HCT116 (cell line): Measurements from ENCODE around the gene SERAC1. TPM values are rescaled to one million over a fixed set of nuclear protein-coding genes. Genes with fewer than 3 reads are reported as not detected.

Source experiments
- ATAC-seq: fragments of 200-7000 bp; cut with Tn5 transposase; 2 replicates; pipeline ENCODE4 v1.9.1; 2020; ENCODE audit warnings: mild to moderate bottlenecking, moderate library complexity
- BruUV-seq: library from RNA; stranded (reverse); fragments of 400-500 nt; replicated peaks from 2 replicates; lab custom pipeline; 2021; lab: Mats Ljungman, UMichigan
- CTCF ChIA-PET: fragments of 300-600 bp; sonication (Branson Sonifier 250); formaldehyde crosslinking; loops from one replicate; lab custom pipeline; 2021; ENCODE audit warnings: antibody characterized with exemption; lab: Charles Lee
- POLR2A ChIA-PET: fragments of 300-600, 350-600 bp; sonication (Branson Sonifier 250); formaldehyde crosslinking; loops from one replicate; lab custom pipeline; 2021; ENCODE audit warnings: antibody characterized with exemption; lab: Charles Lee
- RAD21 ChIA-PET, 2 experiments: fragments of 300-600 bp; sonication (Branson Sonifier 250); formaldehyde crosslinking; loops; one replicate each; lab custom pipeline; 2023; ENCODE audit warnings: low total read pairs in 2 of 2; ENCODE audit not compliant: uncharacterized antibody in 2 of 2, unreplicated experiment in 2 of 2, low non-redundant PET in 1 of 2; lab: Charles Lee
- DNase-seq: peaks from one replicate; pipeline ENCODE4 v3.0.0-alpha.2; 2010; ENCODE audit warnings: low read depth, low spot score
- H2AFZ ChIP-seq: fragments of 200-600 bp; shearing (Covaris generic), sonication (generic); 2 replicates; pipeline ENCODE4 v1.6.1; 2017; ENCODE audit warnings: low read depth, mixed run types, mixed read lengths, antibody characterized with exemption, low read length; ENCODE audit not compliant: poor library complexity, severe bottlenecking
- H3K27ac ChIP-seq: 2 replicates; pipeline ENCODE4 v1.5.1; 2012; ENCODE audit warnings: low read depth, low read length
- H3K27me3 ChIP-seq: fragments of 200-600 bp; sonication (generic); 2 replicates; pipeline ENCODE4 v1.6.1; 2016; ENCODE audit warnings: mixed run types, low read length, mixed read lengths; ENCODE audit not compliant: insufficient read depth
- H3K36me3 ChIP-seq, 2 experiments: fragments of 200-500 bp in 1 of 2; fragments of 200-600 bp in 1 of 2; sonication (Bioruptor generic) in 1 of 2; sonication (generic) in 1 of 2; 2 replicates each; pipeline versions ENCODE4 v1.5.1 to v1.6.1; 2014 to 2016; ENCODE audit warnings: low read length in 2 of 2, inconsistent platforms in 1 of 2, mixed read lengths in 1 of 2, mixed run types in 1 of 2; ENCODE audit not compliant: insufficient read depth in 2 of 2, control insufficient read depth in 1 of 2
- H3K4me1 ChIP-seq, 2 experiments: fragments of 200-600 bp in 1 of 2; sonication (generic) in 1 of 2; 2 replicates each; pipeline versions ENCODE4 v1.5.1 to v1.6.1; 2012 to 2017; ENCODE audit warnings: low read length in 2 of 2, inconsistent platforms in 1 of 2, mild to moderate bottlenecking in 1 of 2, mixed read lengths in 1 of 2, mixed run types in 1 of 2, moderate library complexity in 1 of 2; ENCODE audit not compliant: insufficient read depth in 2 of 2, control insufficient read depth in 1 of 2
- H3K4me2 ChIP-seq: fragments of 200-600 bp; sonication (generic); 2 replicates; pipeline ENCODE4 v1.6.1; 2017; ENCODE audit warnings: mixed run types, low read length, mixed read lengths
- H3K4me3 ChIP-seq, 2 experiments: fragments of 200-600 bp in 1 of 2; sonication (generic) in 1 of 2; replicated peaks in 1 of 2; 2 replicates each; pipeline ENCODE4 v1.5.1; 2011 to 2016; ENCODE audit warnings: low read length in 2 of 2, control low read depth in 1 of 2, low read depth in 1 of 2, mild to moderate bottlenecking in 1 of 2, mixed read lengths in 1 of 2, mixed run types in 1 of 2
- H3K79me2 ChIP-seq: fragments of 200-600 bp; sonication (generic); 2 replicates; pipeline ENCODE4 v1.6.1; 2017; ENCODE audit warnings: mild to moderate bottlenecking, mixed run types, low read length, moderate library complexity, mixed read lengths; ENCODE audit not compliant: insufficient read depth
- H3K9ac ChIP-seq: fragments of 200-600 bp; sonication (generic); 2 replicates; pipeline ENCODE4 v1.6.1; 2016; ENCODE audit warnings: low read length, mixed read lengths
- H3K9me2 ChIP-seq: fragments of 200-600 bp; sonication (generic), shearing (Covaris generic); 2 replicates; pipeline ENCODE4 v1.6.1; 2017; ENCODE audit warnings: mixed run types, mild to moderate bottlenecking, moderate library complexity; ENCODE audit not compliant: insufficient read depth
- H3K9me3 ChIP-seq, 2 experiments: fragments of 200-500 bp in 1 of 2; fragments of 200-600 bp in 1 of 2; sonication (Bioruptor generic) in 1 of 2; sonication (generic) in 1 of 2; 2 replicates each; pipeline ENCODE4 v1.6.1; 2014 to 2017; ENCODE audit warnings: low read length in 2 of 2, mixed read lengths in 2 of 2, inconsistent platforms in 1 of 2, low read depth in 1 of 2, mild to moderate bottlenecking in 1 of 2, mixed run types in 1 of 2, moderate library complexity in 1 of 2; ENCODE audit not compliant: control insufficient read depth in 1 of 2, insufficient read depth in 1 of 2
- H4K20me1 ChIP-seq: fragments of 200-600 bp; sonication (generic), shearing (Covaris generic); 2 replicates; pipeline ENCODE4 v1.6.1; 2017; ENCODE audit warnings: mixed run types, mild to moderate bottlenecking, moderate library complexity; ENCODE audit not compliant: insufficient read depth
- ELF1 ChIP-seq: IDR thresholded peaks from 2 replicates; pipeline ENCODE4 v1.6.1; 2012; ENCODE audit warnings: low read depth, borderline replicate concordance
- EZH2 ChIP-seq: fragments of 200-600 bp; sonication (generic); IDR thresholded peaks from 2 replicates; pipeline ENCODE4 v1.6.1; 2017; ENCODE audit warnings: antibody characterized with exemption, mixed run types
- FOSL1 ChIP-seq: IDR thresholded peaks from 2 replicates; pipeline ENCODE4 v1.6.1; 2012; ENCODE audit warnings: low read depth
- REST ChIP-seq: IDR thresholded peaks from 2 replicates; pipeline ENCODE4 v1.6.1; 2012; ENCODE audit warnings: low read depth
- TCF7L2 ChIP-seq: IDR thresholded peaks from 2 replicates; pipeline ENCODE4 v1.7.0; 2011; ENCODE audit warnings: borderline replicate concordance, inconsistent platforms; ENCODE audit not compliant: insufficient read depth, insufficient read length; ENCODE audit errors: extremely low read depth
- YY1 ChIP-seq: IDR thresholded peaks from 2 replicates; pipeline ENCODE4 v1.6.1; 2011; ENCODE audit warnings: low read length, low read depth, moderate library complexity, mild to moderate bottlenecking; ENCODE audit not compliant: insufficient replicate concordance; ENCODE audit errors: extremely low read depth
- ZNF274 ChIP-seq: fragments of 200-500 bp; sonication (Bioruptor generic); IDR thresholded peaks from 2 replicates; pipeline ENCODE4 v1.6.1; 2014; ENCODE audit warnings: mild to moderate bottlenecking, low read depth, low read length, inconsistent platforms
- intact Hi-C: fragments of 100-400 bp; cut with micrococcal nuclease; formaldehyde crosslinking; loops from 2 replicates; pipeline ENCODE4 v1.10.0; 2022
- total RNA-seq: library from RNA; stranded (reverse); gene quantifications from one replicate; pipeline ENCODE4 v1.2.1, GENCODE V29; 2021; ENCODE audit not compliant: unreplicated experiment
- TF ChIP-seq, protein P1 (sequence below): IDR thresholded peaks from 2 replicates; pipeline ENCODE4 v1.6.1; 2012
- TF ChIP-seq, protein P2 (sequence below), 3 experiments: fragments of 200-600 bp in 1 of 3; sonication (generic) in 1 of 3; IDR thresholded peaks in 2 of 3; conservative IDR thresholded peaks in 1 of 3; 2 replicates each; pipeline ENCODE4 v1.5.1; 2012 to 2017; ENCODE audit warnings: low read depth in 2 of 3, low read length in 2 of 3, antibody characterized with exemption in 1 of 3, borderline replicate concordance in 1 of 3, control low read depth in 1 of 3, mild to moderate bottlenecking in 1 of 3, mixed read lengths in 1 of 3, mixed run types in 1 of 3, moderate library complexity in 1 of 3; ENCODE audit not compliant: insufficient read depth in 1 of 3

SERAC1 gene
- total RNA-seq, 1 experiment from 2014 or later = 7.6 TPM

GRCh38 chr6:158076548-158076947 is 91.5 kb downstream of the SERAC1 start:
- Histone ChIP-seq H4K20me1 (no peaks in the 10 kb centered on the region), H3K36me3 (peaks cover 23 to 25% of the 10 kb centered on the region in 2 experiments), H3K4me2 (no peak overlapping the region), H3K4me3 (no peak overlapping the region), H3K79me2 (no peaks in the 10 kb centered on the region), H3K4me1 (peaks cover 0 to 9% of the 10 kb centered on the region in 2 experiments; a peak in 2 of 4 replicates), H2AFZ (no peak overlapping the region), H3K27ac (no peak overlapping the region), H3K9me2 (no peaks in the 10 kb centered on the region), H3K27me3 (no peaks in the 10 kb centered on the region), H3K9me3 (no peaks in the 10 kb centered on the region), H3K9ac (no peak overlapping the region)
- ChIA-PET RAD21 (no interaction called here), CTCF (no interaction called here), POLR2A (no interaction called here)
- intact Hi-C loops = loop anchor here (10.0 kb wide), 2 partner anchors 432 to 762 kb away; no protein-coding TSS in a partner anchor
- no peak for DNase-seq
- no TSS peak for BruUV-seq
- ATAC-seq = no peak
- TF ChIP-seq YY1 = no peak

DNA sequence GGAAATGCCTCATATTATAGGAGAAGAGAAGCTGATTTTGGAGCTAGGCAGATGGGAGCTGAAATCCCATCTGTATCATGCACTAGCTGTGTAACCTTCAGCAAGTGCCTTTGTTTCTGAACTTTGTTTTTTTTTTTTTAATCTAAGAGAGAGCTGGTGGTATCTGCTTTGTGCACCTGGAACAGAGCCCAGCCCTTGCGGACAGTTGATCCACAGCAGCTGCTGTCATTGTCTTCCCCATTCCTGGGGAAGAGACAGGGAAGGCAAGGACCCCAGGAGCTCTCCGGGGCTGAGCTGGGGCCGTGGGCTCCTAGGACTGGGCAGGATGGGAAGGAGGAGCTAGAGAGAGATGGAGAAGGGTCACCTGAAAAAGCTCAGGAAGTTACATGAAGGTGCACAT is 94.3 kb downstream of the SERAC1 start:
- no TSS peak for BruUV-seq
- H2AFZ ChIP-seq = no peak overlapping the region
- H3K4me2 ChIP-seq = no peak overlapping the region
- H3K4me1 ChIP-seq = peaks cover 12 to 27% of the 10 kb centered on the region in 2 experiments
- no peak overlapping the region for H3K9ac ChIP-seq
- H3K9me2 ChIP-seq = no peaks in the 10 kb centered on the region
- H3K36me3 ChIP-seq = peaks cover 19 to 26% of the 10 kb centered on the region in 2 experiments
- no peak overlapping the region for H3K27ac ChIP-seq
- POLR2A ChIA-PET = no interaction called here
- no peak for ATAC-seq
- RAD21 ChIA-PET = no interaction called here
- H3K79me2 ChIP-seq = no peaks in the 10 kb centered on the region
- intact Hi-C loops = loop anchor here (2.0 to 10.0 kb wide), 3 partner anchors 311 to 759 kb away; no protein-coding TSS in a partner anchor
- CTCF ChIA-PET = interaction anchor here (1.3 kb wide), 1 partner anchor 48 kb away, joined by 3 read pairs; no protein-coding TSS in a partner anchor
- no peaks in the 10 kb centered on the region for H3K9me3 ChIP-seq
- DNase-seq = no peak
- no peak for TF ChIP-seq FOSL1
- TF ChIP-seq TCF7L2 = no peak
- TF ChIP-seq, protein P1, sequence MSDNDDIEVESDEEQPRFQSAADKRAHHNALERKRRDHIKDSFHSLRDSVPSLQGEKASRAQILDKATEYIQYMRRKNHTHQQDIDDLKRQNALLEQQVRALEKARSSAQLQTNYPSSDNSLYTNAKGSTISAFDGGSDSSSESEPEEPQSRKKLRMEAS = no peak
- TF ChIP-seq REST = no peak
- TF ChIP-seq, protein P2, sequence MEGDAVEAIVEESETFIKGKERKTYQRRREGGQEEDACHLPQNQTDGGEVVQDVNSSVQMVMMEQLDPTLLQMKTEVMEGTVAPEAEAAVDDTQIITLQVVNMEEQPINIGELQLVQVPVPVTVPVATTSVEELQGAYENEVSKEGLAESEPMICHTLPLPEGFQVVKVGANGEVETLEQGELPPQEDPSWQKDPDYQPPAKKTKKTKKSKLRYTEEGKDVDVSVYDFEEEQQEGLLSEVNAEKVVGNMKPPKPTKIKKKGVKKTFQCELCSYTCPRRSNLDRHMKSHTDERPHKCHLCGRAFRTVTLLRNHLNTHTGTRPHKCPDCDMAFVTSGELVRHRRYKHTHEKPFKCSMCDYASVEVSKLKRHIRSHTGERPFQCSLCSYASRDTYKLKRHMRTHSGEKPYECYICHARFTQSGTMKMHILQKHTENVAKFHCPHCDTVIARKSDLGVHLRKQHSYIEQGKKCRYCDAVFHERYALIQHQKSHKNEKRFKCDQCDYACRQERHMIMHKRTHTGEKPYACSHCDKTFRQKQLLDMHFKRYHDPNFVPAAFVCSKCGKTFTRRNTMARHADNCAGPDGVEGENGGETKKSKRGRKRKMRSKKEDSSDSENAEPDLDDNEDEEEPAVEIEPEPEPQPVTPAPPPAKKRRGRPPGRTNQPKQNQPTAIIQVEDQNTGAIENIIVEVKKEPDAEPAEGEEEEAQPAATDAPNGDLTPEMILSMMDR (IDR thresholded peaks at IDR 0.05 in 2 of 3, conservative IDR thresholded peaks at IDR 0.05 in 1 of 3; ENCODE audit: borderline replicate concordance in 1 of 3, insufficient read depth in 1 of 3, low read depth in 2 of 3, low read length in 2 of 3) = no peak
- no peak for TF ChIP-seq ZNF274
- TF ChIP-seq ELF1 = no peak
- TF ChIP-seq EZH2 = no peak
- H3K27me3 ChIP-seq = no peaks in the 10 kb centered on the region
- H3K4me3 ChIP-seq = no peak overlapping the region
- H4K20me1 ChIP-seq = no peaks in the 10 kb centered on the region
